Naive thymus-derived CD8-positive, alpha-beta T cell (primary cell): ENCODE results near the gene WDR89. TPM values are rescaled to one million over a fixed set of nuclear protein-coding genes. Genes with fewer than 3 reads are reported as not detected.
A peak's percentile ranks its signal among the peaks of the same experiment; 100 is the strongest.
"Not testable (repeated sequence)": the region's sequence is repeated elsewhere in the genome, so short reads cannot be mapped to it uniquely, and the experiment has no call there.

Source experiments
- ATAC-seq, 2 donors: fragments of 150-1000 bp; cut with Tn5 transposase in 1 of 2; sonication (Bioruptor Pico), chemical (Tn5 transposase) in 1 of 2; 1 replicate in 1 of 2; 2 replicates in 1 of 2; pipeline ENCODE4 v1.10.0; 2021; ENCODE audit warnings: mild to moderate bottlenecking in 2 of 2, moderate library complexity in 2 of 2
- POLR2A ChIA-PET: fragments of 350-600 bp; sonication (Branson Sonifier 250); formaldehyde crosslinking; loops from one replicate; lab custom pipeline; 2021; ENCODE audit warnings: antibody characterized with exemption; lab: Charles Lee
- DNase-seq, 10 donors: peaks; one replicate each; pipeline versions ENCODE4 v3.0.0 to v3.0.0-alpha.2; 2020 to 2022
- H3K27ac Mint-ChIP-seq, 10 donors: one replicate each; pipeline ENCODE4 v1.8.0; 2020 to 2022; ENCODE audit warnings: mild to moderate bottlenecking in 10 of 10, mixed read lengths in 10 of 10, moderate library complexity in 4 of 10, inconsistent platforms in 1 of 10
- H3K27me3 Mint-ChIP-seq, 5 donors: one replicate each; pipeline ENCODE4 v1.8.0; 2021 to 2022; ENCODE audit warnings: mixed read lengths in 5 of 5
- H3K36me3 Mint-ChIP-seq, 3 donors: one replicate each; pipeline ENCODE4 v1.8.0; 2020 to 2022; ENCODE audit warnings: mixed read lengths in 3 of 3, mild to moderate bottlenecking in 2 of 3, inconsistent platforms in 1 of 3
- H3K4me1 Mint-ChIP-seq, 4 donors: one replicate each; pipeline ENCODE4 v1.8.0; 2021 to 2022; ENCODE audit warnings: mixed read lengths in 4 of 4
- H3K4me3 Mint-ChIP-seq, 10 donors: one replicate each; pipeline ENCODE4 v1.8.0; 2020 to 2022; ENCODE audit warnings: mild to moderate bottlenecking in 10 of 10, mixed read lengths in 10 of 10, moderate library complexity in 6 of 10, inconsistent platforms in 1 of 10
- H3K9me3 Mint-ChIP-seq, 9 donors: one replicate each; pipeline ENCODE4 v1.8.0; 2020 to 2022; ENCODE audit warnings: mixed read lengths in 9 of 9, mild to moderate bottlenecking in 3 of 9, inconsistent platforms in 1 of 9, moderate library complexity in 1 of 9
- polyA plus RNA-seq, 3 donors: library from polyadenylated mRNA; unstranded; fragments of 300-500 nt; fragmentation: Illumina TruSeq; gene quantifications; one replicate each; pipeline ENCODE4 v1.2.3, GENCODE V29; 2021
- total RNA-seq, 8 experiments: library from RNA in 2 of 8; stranded (reverse) in 2 of 8; gene quantifications; one replicate each; pipeline ENCODE4 v1.2.3 and lab custom pipeline; 2021 to 2026

The WDR89 gene
- total and polyA plus RNA-seq, 5 experiments from 2014 or later = 18.7 to 41.4 (median 21.6) TPM

GRCh38 chr14:63624203-63624602, 17.5 kb downstream of the WDR89 start:
- Mint-ChIP-seq H3K4me3 (no peak overlapping the region), H3K27ac (peak overlapping the region in 1 of 10 donors; percentile 51), H3K36me3 (peaks cover 0 to 68% (median 20%) of the 10 kb centered on the region in 3 donors), H3K27me3 (no peaks in the 10 kb centered on the region), H3K4me1 (peaks cover 15 to 49% (median 41%) of the 10 kb centered on the region in 4 donors), H3K9me3 (no peaks in the 10 kb centered on the region)
- no peak for DNase-seq
- POLR2A ChIA-PET = no interaction called here
- ATAC-seq = no peak

GRCh38 chr14:63621975-63622374, 19.7 kb downstream of the WDR89 start:
- peaks cover 16 to 55% (median 45%) of the 10 kb centered on the region in 4 donors for H3K4me1 Mint-ChIP-seq
- ATAC-seq, H3K9me3 Mint-ChIP-seq, POLR2A ChIA-PET, H3K27me3 Mint-ChIP-seq, DNase-seq: not testable (repeated sequence)
- H3K27ac Mint-ChIP-seq = peak overlapping the region in 5 of 10 donors; percentile 30 to 73 (median 56)
- peaks cover 0 to 78% (median 21%) of the 10 kb centered on the region in 3 donors for H3K36me3 Mint-ChIP-seq
- H3K4me3 Mint-ChIP-seq = peak overlapping the region in 4 of 10 donors; percentile 19 to 45 (median 39)

GRCh38 chr14:63616015-63616414, 25.7 kb downstream of the WDR89 start:
- H3K27ac Mint-ChIP-seq = peak overlapping the region in 3 of 10 donors; percentile 24 to 75 (median 60)
- peaks cover 24 to 61% (median 46%) of the 10 kb centered on the region in 4 donors for H3K4me1 Mint-ChIP-seq
- no peak for ATAC-seq
- no peak for DNase-seq
- H3K9me3 Mint-ChIP-seq = no peaks in the 10 kb centered on the region
- POLR2A ChIA-PET = interaction anchor here (0.7 kb wide), 1 partner anchor 27 kb away, joined by 3 read pairs; no protein-coding TSS in a partner anchor
- H3K36me3 Mint-ChIP-seq = peaks cover 0 to 78% (median 17%) of the 10 kb centered on the region in 3 donors
- no peaks in the 10 kb centered on the region for H3K27me3 Mint-ChIP-seq
- no peak overlapping the region for H3K4me3 Mint-ChIP-seq

- H3K4me1 Mint-ChIP-seq = peaks cover 20 to 60% (median 44%) of the 10 kb centered on the region in 4 donors
- DNase-seq (no peak), ATAC-seq (no peak)
- no peak overlapping the region for H3K4me3 Mint-ChIP-seq
- H3K27me3 Mint-ChIP-seq = no peaks in the 10 kb centered on the region
- H3K9me3 Mint-ChIP-seq = no peaks in the 10 kb centered on the region
- POLR2A ChIA-PET = no interaction called here
- H3K36me3 Mint-ChIP-seq = peaks cover 0 to 80% (median 12%) of the 10 kb centered on the region in 3 donors
- peak overlapping the region in 3 of 10 donors; percentile 24 to 75 (median 70) for H3K27ac Mint-ChIP-seq
Observed at GRCh38 chr14:63614679-63615363, 26.9 kb downstream of the WDR89 start.

- peaks cover 17 to 46% (median 26%) of the 10 kb centered on the region in 4 donors for H3K4me1 Mint-ChIP-seq
- peaks cover 0 to 68% (median 14%) of the 10 kb centered on the region in 3 donors for H3K36me3 Mint-ChIP-seq
- no peaks in the 10 kb centered on the region for H3K27me3 Mint-ChIP-seq
- no peaks in the 10 kb centered on the region for H3K9me3 Mint-ChIP-seq
- no peak overlapping the region for H3K4me3 Mint-ChIP-seq
- POLR2A ChIA-PET = interaction anchor here (1.5 kb wide), 1 partner anchor 68 kb away, joined by 5 read pairs; the partner anchor contains the start of gene PPP2R5E
- DNase-seq (no peak), ATAC-seq (no peak)
- H3K27ac Mint-ChIP-seq = no peak overlapping the region
Observed at GRCh38 chr14:63611078-63611477, 30.6 kb downstream of the WDR89 start.

GRCh38 chr14:63605041-63605532, 36.6 kb downstream of the WDR89 start:
- POLR2A ChIA-PET = no interaction called here
- Mint-ChIP-seq H3K4me1 (peaks cover 11 to 41% (median 21%) of the 10 kb centered on the region in 4 donors), H3K36me3 (peaks cover 10 to 67% (median 34%) of the 10 kb centered on the region in 3 donors), H3K27me3 (no peaks in the 10 kb centered on the region), H3K9me3 (no peaks in the 10 kb centered on the region), H3K27ac (peak overlapping the region in 6 of 10 donors; percentile 19 to 86 (median 63)), H3K4me3 (no peak overlapping the region)
- no peak for ATAC-seq
- DNase-seq = no peak

GRCh38 chr14:63604626-63605025, 37.0 kb downstream of the WDR89 start:
- no peak for ATAC-seq
- POLR2A ChIA-PET = no interaction called here
- Mint-ChIP-seq H3K4me3 (no peak overlapping the region), H3K9me3 (no peaks in the 10 kb centered on the region), H3K36me3 (peaks cover 10 to 67% (median 37%) of the 10 kb centered on the region in 3 donors), H3K27ac (peak overlapping the region in 7 of 10 donors; percentile 19 to 86 (median 62)), H3K27me3 (no peaks in the 10 kb centered on the region), H3K4me1 (peaks cover 11 to 38% (median 18%) of the 10 kb centered on the region in 4 donors)
- no peak for DNase-seq

- Mint-ChIP-seq H3K9me3 (no peaks in the 10 kb centered on the region), H3K4me1 (peaks cover 11 to 38% (median 18%) of the 10 kb centered on the region in 4 donors), H3K4me3 (no peak overlapping the region), H3K27ac (peak overlapping the region; percentile 3 to 89 (median 74)), H3K27me3 (no peaks in the 10 kb centered on the region), H3K36me3 (peaks cover 18 to 73% (median 45%) of the 10 kb centered on the region in 3 donors)
- DNase-seq = no peak
- POLR2A ChIA-PET = interaction anchor here (0.6 to 0.7 kb wide), 3 partner anchors 16 to 491 kb away, joined by 3 read pairs; no protein-coding TSS in a partner anchor
- ATAC-seq = peak in 1 of 2 donors; percentile 32
Observed at GRCh38 chr14:63603749-63604277, 37.9 kb downstream of the WDR89 start.

- POLR2A ChIA-PET = interaction anchor here (0.8 kb wide), 1 partner anchor 9 kb away, joined by 3 read pairs; no protein-coding TSS in a partner anchor
- Mint-ChIP-seq H3K27ac (peak overlapping the region in 1 of 10 donors; percentile 38), H3K27me3 (no peaks in the 10 kb centered on the region), H3K4me1 (peaks cover 4 to 18% (median 13%) of the 10 kb centered on the region in 4 donors), H3K4me3 (no peak overlapping the region), H3K36me3 (peaks cover 44 to 80% (median 74%) of the 10 kb centered on the region in 3 donors), H3K9me3 (peaks cover 0 to 31% (median 16%) of the 10 kb centered on the region in 9 donors)
- DNase-seq (no peak), ATAC-seq (no peak)
Observed at GRCh38 chr14:63598807-63599206, 42.9 kb downstream of the WDR89 start.

GRCh38 chr14:63596998-63597658, 44.5 kb downstream of the WDR89 start:
- peak overlapping the region in 1 of 10 donors; percentile 31 for H3K27ac Mint-ChIP-seq

GRCh38 chr14:63594455-63595372, 47.0 kb downstream of the WDR89 start:
- H3K27me3 Mint-ChIP-seq = no peaks in the 10 kb centered on the region
- peaks cover 0 to 47% (median 23%) of the 10 kb centered on the region in 9 donors for H3K9me3 Mint-ChIP-seq
- H3K27ac Mint-ChIP-seq = no peak overlapping the region
- peaks cover 0 to 9% (median 4%) of the 10 kb centered on the region in 4 donors for H3K4me1 Mint-ChIP-seq
- H3K36me3 Mint-ChIP-seq = peaks cover 34 to 53% (median 41%) of the 10 kb centered on the region in 3 donors
- POLR2A ChIA-PET = no interaction called here
- no peak for DNase-seq
- no peak for ATAC-seq
- H3K4me3 Mint-ChIP-seq = peak overlapping the region in 2 of 10 donors; percentile 10 to 28

More at GRCh38 chr14:63596998-63597658, 44.5 kb downstream of the WDR89 start:
- Mint-ChIP-seq H3K36me3 (peaks cover 39 to 73% (median 61%) of the 10 kb centered on the region in 3 donors), H3K9me3 (peaks cover 0 to 41% (median 19%) of the 10 kb centered on the region in 9 donors), H3K4me3 (no peak overlapping the region), H3K4me1 (peaks cover 0 to 11% (median 5%) of the 10 kb centered on the region in 4 donors), H3K27me3 (no peaks in the 10 kb centered on the region)
- POLR2A ChIA-PET = no interaction called here
- ATAC-seq (no peak), DNase-seq (no peak)
